HFFc6 (cell line): ENCODE results near the gene TMEM250. TPM values are rescaled to one million over a fixed set of nuclear protein-coding genes. Genes with fewer than 3 reads are reported as not detected.
A peak's percentile ranks its signal among the peaks of the same experiment; 100 is the strongest.

ENCODE experiments used
- DNase-seq: peaks from one replicate; pipeline ENCODE4 v3.0.0-alpha.2; 2018
- H3K27ac Mint-ChIP-seq: 2 replicates; pipeline ENCODE4 v1.8.0; 2020; ENCODE audit warnings: mild to moderate bottlenecking, mixed read lengths
- H3K27me3 Mint-ChIP-seq: 2 replicates; pipeline ENCODE4 v1.8.0; 2021; ENCODE audit warnings: mild to moderate bottlenecking, moderate library complexity, mixed read lengths; ENCODE audit not compliant: insufficient read depth
- H3K36me3 Mint-ChIP-seq: 2 replicates; pipeline ENCODE4 v1.8.0; 2021; ENCODE audit warnings: low read depth, mixed read lengths
- H3K4me1 Mint-ChIP-seq: 2 replicates; pipeline ENCODE4 v1.8.0; 2020; ENCODE audit warnings: low read depth, mixed read lengths
- H3K4me3 Mint-ChIP-seq: 2 replicates; pipeline ENCODE4 v1.8.0; 2020; ENCODE audit warnings: mild to moderate bottlenecking, moderate library complexity, mixed read lengths
- H3K9me3 Mint-ChIP-seq: 2 replicates; pipeline ENCODE4 v1.8.0; 2020; ENCODE audit warnings: mild to moderate bottlenecking, mixed read lengths
- CTCF ChIP-seq: fragments of 200-600 bp; sonication (generic); IDR thresholded peaks from 2 replicates; pipeline ENCODE4 v1.5.0; 2021; ENCODE audit warnings: antibody characterized with exemption, mild to moderate bottlenecking
- total RNA-seq, 6 experiments: library from RNA; stranded (reverse); fragmentation: NEBNext Ultra II Directional; extraction: Animal tissue kit (Norgen Biotek cat#: 25700); gene quantifications; 2 replicates in 1 of 6; 3 replicates in 5 of 6; pipeline ENCODE4 v1.2.3, GENCODE V29; 2021

TMEM250 gene
- total RNA-seq, 6 experiments from 2014 or later: 31.6 to 45.4 (median 35.7) TPM

- Mint-ChIP-seq H3K9me3 (peaks cover 9% of the 10 kb centered on the region), H3K4me1 (no peaks in the 10 kb centered on the region), H3K27ac (no peak overlapping the region), H3K36me3 (peaks cover 5% of the 10 kb centered on the region; the same call in 1 of the 2 replicates), H3K27me3 (peaks cover 17% of the 10 kb centered on the region), H3K4me3 (no peak overlapping the region)
- peak; percentile 97 for TF ChIP-seq CTCF
- DNase-seq: peak; percentile 24
Observed at GRCh38 chr9:136122425-136123383, 4.0 kb upstream of the TMEM250 start.

DNA sequence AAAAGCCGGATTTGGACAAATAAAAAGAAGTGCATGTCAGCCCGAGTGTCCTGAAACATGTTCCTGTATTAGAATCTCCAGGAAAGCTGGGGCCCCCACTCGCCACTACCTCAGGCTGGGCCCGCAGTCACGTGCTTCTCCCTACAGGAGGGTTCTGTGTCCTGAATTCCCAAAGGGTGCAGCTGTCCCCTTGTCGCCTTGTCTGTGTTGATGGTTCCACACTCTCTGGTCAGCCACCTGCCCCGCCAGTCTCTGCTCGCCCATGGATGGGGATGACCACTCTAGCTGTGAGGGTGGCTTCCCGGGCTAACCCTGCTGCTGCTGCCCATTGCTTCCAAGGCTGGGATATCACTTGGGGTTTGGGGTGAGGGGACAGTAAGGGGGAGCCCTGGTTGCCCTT is 3.1 kb upstream of the TMEM250 start:
- H3K27ac Mint-ChIP-seq: no peak overlapping the region
- peaks cover 12% of the 10 kb centered on the region for H3K27me3 Mint-ChIP-seq

DNA sequence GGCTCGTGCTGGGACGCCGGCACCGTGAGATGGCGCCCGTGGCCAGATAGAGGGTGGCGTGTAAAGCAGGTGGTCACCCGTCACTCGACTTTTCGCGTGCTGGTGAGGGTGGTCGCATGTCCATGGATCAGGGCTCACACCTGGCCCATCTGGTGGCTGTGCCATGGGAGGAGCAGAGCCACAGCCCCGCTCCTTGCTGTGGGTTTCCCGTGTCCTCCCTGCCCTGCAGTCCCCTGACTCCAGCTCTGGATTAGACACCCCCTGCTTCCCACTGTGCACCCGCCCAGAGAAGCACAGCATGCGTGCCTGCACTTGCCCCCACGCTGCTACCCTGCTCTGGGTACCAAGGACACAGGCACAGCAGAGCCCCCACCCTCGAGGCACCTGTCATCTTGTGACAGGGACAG is 1.8 kb upstream of the TMEM250 start:
- Mint-ChIP-seq H3K9me3 (peaks cover 7% of the 10 kb centered on the region), H3K36me3 (peaks cover 5% of the 10 kb centered on the region; the same call in 1 of the 2 replicates), H3K27ac (no peak overlapping the region), H3K4me3 (no peak overlapping the region), H3K4me1 (no peaks in the 10 kb centered on the region), H3K27me3 (peaks cover 4% of the 10 kb centered on the region)
- TF ChIP-seq CTCF: no peak
- no peak for DNase-seq

More for the DNA sequence above, 3.1 kb upstream of the TMEM250 start:
- H3K36me3 Mint-ChIP-seq: peaks cover 5% of the 10 kb centered on the region; the same call in 1 of the 2 replicates
- DNase-seq: no peak
- no peak for TF ChIP-seq CTCF
- H3K4me3 Mint-ChIP-seq: no peak overlapping the region
- peaks cover 9% of the 10 kb centered on the region for H3K9me3 Mint-ChIP-seq
- H3K4me1 Mint-ChIP-seq: no peaks in the 10 kb centered on the region

- peak overlapping the region; percentile 80 for H3K27ac Mint-ChIP-seq
Observed at GRCh38 chr9:136119883-136120393, 1.3 kb upstream of the TMEM250 start.

More at GRCh38 chr9:136119883-136120393, 1.3 kb upstream of the TMEM250 start:
- H3K4me3 Mint-ChIP-seq: peak overlapping the region; percentile 87
- DNase-seq: no peak
- no peak for TF ChIP-seq CTCF
- H3K9me3 Mint-ChIP-seq: peaks cover 2% of the 10 kb centered on the region
- H3K4me1 Mint-ChIP-seq: no peaks in the 10 kb centered on the region
- peaks cover 3% of the 10 kb centered on the region; the same call in 1 of the 2 replicates for H3K36me3 Mint-ChIP-seq
- H3K27me3 Mint-ChIP-seq: peaks cover 4% of the 10 kb centered on the region
